HG02642 (cell line): ENCODE measurements around the gene NDUFA11.
"Not testable (repeated sequence)": the region's sequence is repeated elsewhere in the genome, so short reads cannot be mapped to it uniquely, and the experiment has no call there.

Experiments used
- ATAC-seq: cut with Tn5 transposase; IDR thresholded peaks from one replicate; pipeline ENCODE4 v1.9.1; 2021; ENCODE audit warnings: mild to moderate bottlenecking; ENCODE audit not compliant: unreplicated experiment, poor library complexity

The NDUFA11 gene

DNA sequence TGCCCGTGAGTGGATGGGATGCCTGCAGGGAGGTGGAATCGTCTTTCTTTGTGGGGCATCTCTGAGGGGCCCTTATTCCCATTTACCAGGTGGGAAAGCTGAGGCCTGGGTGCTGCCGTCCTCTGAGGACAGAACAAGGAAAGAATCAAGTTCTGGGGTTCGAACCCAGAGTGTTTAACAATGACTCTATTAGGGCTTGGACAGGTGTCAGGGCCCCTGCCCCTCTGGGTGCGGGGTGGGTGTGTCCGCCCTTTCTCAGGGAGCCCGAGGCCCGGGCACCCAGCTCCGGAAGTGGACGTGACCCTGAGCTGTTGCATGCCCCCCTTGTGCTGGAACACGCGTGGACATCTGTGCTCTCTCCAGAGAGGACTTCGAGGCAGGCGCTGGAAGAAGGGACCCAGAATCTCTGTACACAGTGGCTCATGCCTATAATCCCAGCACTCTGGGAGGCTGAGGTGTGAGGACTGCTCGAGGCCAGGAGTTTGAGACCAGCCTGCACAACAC, 10.8 kb downstream of the NDUFA11 start:
- no peak for ATAC-seq

DNA sequence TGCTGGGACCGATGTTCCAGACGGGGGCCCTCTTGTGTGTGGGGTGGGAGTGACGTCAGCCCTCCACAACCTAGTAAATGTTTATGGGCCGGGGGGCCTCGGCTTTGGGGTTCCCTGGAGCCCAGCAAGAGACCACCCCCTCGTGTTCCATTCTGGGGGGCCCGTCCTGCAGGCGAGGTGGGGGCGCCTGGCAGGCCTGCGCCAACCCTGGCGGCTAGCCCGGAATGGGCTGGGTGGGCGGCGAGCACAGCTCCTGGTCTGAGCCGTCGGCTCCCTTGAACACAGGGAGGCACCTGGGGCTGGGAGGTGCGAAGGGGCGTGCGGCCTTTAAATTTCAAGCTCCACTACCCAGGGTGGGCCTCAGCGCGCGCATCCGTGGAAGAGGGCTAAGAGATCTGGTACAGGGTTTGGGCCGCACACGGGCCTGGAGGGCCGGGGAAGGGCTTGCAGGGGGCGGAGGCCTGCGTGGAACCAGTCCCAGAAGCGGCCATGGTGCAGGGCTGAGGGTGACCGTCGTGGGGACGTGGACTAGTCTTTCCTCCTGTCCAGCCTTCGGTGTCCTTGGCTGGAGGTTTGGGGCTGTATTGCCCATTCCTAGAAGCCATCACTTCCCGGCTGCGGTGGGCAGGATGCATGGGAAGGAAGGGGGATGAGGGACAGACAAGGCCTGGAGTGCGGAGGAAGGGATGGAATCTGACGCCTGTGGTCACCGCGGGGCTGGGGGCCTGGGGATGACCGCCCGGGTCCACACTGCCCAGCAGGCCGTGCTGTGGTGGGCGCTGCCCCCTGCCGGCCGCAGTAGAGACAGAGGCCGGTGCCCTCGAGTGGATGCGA, 11.4 kb downstream of the NDUFA11 start:
- no peak for ATAC-seq

DNA sequence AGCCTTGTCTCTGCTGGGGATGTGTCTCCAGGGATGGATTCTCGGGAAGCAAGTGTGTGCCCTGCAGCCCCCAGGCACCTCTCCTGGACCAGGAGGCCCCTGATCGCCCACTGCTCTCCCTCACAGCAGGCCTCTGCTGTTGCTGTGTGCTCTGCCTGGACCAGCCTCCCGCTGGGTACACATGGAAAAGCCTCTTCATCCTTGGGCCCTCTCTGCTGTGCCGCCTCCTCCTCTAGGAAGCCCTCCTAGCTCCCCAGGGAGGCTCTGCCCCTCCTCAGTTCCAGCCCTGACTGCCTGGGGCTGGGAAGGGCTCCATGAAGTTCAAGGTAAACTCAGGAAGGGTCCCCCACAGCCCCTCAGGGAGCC, 12.0 kb downstream of the NDUFA11 start:
- ATAC-seq: no peak

DNA sequence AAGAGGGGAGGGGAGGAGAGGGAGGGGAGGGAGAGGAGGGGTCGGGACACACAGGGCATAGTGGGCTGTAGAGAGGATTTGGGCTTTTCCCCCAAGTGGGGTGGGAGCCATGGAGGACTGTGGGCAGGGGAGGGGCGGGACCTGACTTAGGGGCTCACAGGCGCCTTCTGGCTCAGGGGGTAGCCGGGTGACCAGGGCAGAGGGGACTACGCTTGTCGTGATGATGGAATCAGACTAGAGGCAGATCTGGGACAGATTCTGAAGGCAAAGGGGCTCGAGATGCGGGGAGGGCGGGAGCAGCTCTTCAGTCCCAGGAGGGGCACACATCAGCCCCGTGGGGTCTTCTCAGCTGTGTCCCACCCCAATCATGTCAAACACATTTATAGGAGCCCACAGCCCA, 13.5 kb downstream of the NDUFA11 start:
- no peak for ATAC-seq

DNA sequence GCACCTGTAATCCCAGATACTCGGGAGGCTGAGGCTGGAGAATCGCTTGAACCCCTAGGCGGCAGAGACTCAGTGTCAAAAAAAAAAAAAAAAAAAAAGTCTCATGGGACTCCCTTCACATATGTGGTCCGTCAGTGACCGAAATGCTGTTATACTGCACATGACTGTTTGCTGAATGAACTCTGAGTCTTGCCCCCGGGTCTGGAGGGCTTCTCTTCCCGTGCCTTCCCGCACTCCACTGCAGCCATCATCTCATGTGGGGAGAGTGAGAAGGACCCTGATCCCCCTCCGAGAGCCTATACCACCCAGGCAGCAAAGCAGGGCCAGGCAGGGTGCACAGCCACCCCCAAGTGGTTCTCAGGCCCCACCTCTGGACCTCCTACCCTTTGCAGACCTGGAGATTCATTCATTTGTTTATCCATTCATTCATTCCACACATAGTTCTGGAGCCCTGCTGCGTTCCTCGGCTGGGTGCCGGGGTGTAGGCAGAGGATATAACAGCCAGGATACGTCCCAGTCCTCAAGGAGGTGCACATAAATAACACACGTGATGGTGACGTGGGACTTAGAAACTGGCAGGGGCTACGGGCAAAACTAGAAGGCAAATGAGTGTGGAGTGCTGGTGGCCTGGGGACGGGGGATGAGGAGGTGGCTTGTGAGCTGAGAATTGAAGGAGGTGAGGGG, 14.2 kb downstream of the NDUFA11 start:
- ATAC-seq: no peak

DNA sequence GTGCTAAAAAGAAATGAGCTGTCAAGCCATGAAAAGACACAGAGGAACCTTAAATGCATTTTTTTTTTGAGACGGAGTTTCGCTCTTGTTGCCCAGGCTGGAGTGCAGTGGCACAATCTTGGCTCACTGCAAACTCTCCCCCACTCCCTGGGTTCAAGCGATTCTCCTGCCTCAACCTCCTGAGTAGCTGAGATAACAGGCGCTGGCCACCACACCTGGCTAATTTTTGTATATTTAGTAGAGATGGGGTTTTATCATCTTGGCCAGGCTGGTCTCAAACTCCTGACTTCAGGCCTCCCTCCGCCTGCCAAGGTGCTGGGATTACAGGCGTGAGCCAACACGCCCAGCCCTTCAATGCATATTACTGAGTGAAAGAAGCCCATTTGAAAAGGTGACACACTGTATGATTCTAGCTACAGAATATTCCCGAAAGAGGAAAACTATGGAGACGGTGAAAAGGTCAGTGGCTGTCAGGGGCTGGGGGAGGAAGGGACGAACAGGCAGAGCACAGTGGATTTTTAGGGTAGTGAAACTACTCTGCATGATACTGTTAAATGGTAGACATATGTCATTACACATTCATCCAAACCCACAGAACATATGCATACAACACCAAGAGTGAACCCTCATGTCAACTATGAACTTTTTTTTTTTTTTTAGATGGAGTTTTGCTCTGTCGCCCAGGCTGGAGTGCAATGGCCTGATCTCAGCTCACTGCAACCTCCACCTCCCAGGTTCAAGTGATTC, 19.4 kb downstream of the NDUFA11 start:
- ATAC-seq: not testable (repeated sequence)

DNA sequence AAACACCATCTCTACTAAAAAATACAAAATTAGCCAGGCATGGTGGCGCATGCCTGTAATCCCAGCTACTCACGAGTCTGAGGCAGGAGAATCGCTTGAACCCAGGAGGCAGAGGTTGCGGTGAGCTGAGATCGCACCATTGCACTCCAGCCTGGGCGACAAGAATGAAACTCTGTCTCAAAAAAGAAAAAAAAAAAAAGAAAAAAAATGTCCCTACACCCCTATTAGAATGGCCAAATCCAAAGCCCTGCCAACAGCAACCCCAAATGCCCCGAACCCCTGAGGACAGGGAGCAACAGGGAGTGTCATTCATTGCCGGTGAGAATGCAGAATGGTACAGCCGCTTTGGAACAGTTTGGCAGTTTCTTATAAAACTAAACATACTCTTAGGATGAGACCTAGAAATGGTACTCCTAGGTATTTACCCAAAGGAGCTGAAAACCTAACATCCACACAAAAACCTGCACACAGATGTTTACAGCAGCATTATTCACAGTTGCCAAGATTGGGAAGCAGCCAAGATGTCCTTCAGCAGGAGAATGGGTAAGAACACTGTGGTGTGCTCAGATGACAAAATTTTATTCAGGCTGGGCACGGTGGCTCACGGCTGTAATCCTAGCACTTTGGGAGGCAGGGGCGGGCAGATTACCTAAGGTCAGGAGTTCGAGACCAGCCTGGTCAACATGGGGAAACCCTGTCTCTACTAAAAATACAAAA, 20.3 kb downstream of the NDUFA11 start:
- not testable (repeated sequence) for ATAC-seq

DNA sequence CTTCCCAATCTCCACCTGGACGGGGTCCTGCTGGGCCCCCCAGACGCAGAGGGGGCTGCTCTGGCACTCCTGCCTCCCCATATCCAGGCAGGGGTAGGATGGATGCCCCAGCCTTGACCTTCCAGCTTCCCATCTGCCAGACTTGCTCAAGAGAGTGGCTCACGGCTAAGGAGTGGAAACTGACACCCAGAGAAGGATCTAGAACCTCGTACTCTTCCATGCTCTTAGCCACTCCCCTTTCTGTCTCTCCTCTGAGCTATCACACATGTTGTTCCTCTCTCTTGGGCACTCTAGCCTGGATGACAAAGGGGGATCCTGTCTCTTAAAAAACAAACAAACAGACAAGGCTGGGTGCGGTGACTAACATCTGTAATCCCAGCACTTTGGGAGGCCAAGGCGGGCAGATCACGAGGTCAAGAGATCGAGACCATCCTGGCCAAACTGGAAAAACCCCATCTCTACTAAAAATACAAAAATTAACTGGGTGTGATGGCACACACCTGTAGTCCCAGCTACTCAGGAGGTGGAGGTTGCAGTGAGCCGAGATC, 21.1 kb downstream of the NDUFA11 start:
- no peak for ATAC-seq

DNA sequence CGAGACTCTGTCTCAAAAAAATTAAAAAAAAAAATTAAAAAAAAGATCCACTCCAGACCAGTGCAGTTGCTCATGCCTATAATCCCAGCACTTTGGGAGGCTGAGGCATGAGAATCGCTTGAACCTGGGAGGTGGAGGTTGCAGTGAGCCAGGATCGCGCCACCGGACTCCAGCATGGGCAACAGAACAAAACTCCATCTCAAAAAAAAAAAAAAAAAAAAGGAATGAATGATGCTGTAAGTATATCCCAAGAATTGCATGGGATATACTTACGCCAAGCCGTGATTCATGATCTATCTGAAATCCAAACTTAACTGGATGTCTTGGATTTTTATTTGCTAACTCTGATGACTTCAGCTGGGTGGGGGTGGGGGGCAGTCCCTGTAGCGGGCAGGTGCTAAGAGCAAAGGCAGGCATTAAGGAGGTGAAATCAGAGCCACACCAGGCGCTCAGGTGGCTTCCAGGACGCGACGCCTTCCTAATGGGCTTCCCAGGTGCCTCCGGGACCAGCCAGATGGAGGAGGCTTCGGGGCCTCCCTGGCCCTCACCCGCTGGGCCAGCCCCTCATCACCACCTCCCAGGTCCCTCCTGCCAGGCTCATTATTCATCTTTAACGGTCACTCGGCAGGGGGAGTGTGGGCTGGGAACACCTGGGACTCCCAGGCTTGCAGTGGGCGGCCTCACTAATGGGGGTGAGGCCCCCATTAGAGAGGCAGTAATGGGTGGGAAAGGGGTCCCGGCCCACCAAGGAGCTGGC, 21.9 kb downstream of the NDUFA11 start:
- no peak for ATAC-seq

DNA sequence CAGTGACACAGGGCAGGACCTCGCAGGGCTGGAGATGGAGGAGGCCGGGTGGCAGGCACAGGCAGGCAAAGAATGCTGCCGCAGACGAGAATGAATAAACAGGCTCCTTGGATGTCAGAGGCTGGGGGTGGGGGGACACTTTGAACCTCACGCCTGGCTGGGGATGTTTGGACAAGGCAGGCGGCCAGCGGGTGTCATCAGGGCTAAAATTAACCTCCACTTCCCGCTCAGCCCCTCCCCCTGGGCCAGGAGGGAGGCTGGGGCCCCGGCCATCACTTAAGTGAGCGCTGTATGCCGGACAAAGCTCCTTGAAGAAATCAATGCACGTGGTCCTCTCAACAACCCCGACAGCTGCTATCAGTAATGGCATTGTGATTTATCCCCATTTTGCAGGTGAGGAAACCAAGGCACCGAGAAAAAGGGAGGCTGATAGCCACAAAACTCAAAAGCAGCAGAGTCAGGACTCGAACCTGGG, 22.9 kb downstream of the NDUFA11 start:
- no peak for ATAC-seq

DNA sequence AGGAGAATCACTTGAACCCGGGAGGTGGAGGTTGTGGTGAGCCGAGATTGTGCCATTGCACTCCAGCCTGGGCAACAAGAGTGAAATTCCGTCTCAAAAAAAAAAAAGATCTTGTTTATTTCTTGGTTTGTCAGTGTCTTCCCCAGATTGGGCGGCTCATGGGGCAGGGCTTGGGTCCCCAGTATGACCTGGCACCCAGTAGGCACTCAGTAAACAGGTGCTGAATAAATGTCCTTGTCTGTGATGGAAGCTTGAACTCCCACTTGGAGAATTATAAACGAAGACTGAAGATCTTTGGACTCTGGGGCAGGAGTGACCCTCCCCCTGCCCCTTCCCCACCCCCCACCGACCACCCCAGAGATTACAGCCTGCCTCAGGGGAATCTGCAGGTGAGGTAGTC, 23.4 kb downstream of the NDUFA11 start:
- ATAC-seq: no peak

DNA sequence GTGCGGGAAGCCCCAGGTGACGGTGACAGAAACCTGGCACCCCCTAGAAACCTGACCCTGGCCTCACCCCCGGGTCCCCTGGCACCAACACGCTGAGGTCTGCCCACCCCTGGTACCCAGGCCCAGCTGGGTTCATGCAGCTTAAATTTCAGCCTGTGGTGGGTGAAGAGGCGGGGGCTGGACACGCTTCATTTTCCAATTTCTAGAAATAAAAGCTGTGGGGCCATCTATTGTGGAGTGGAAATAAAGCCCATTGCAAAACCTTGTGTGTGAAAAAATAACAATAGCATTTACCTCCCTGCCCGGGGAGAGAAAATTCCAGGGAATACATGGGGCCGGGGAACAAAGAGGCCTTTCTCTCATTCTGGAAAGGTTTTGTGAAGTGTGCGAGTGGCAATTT, 25.7 kb downstream of the NDUFA11 start:
- no peak for ATAC-seq

DNA sequence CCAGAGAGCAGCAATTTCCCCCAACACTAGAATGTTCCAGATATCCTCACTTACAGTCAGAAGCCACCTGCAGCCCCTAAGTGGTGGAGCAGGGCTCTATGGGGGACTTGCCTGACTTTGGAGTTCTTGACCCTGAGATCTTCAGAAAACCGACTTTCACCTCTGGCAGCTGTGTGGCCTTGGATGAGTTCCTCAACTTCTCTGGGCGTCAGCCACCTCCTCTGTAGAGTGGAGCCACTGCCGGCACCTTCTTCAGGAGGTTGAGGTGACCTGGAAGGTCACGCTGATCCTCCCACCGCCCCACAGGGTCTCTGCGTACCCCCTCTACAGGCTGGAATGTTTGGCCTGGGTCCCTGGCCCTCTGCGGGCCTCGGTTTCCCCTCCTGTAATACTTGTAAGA, 26.2 kb downstream of the NDUFA11 start:
- ATAC-seq: no peak

DNA sequence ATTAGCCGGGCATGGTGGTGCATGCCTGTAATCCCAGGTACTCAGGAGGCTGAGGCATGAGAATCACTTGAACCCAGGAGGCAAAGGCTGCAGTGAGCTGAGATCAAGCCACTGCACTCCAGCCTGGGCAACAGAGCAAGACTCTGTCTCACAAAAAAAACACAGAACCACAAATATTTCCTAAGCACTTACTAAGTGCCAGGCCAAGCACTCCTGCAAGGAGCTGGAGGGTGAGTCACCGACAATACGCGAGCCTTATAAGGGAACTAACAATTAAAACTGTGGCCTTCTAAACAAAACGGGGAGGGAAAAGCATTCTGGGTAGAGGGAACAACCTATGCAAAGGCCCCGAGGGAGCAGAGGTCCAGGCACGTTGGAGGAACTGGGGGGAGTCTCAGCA, 29.1 kb downstream of the NDUFA11 start:
- not testable (repeated sequence) for ATAC-seq

DNA sequence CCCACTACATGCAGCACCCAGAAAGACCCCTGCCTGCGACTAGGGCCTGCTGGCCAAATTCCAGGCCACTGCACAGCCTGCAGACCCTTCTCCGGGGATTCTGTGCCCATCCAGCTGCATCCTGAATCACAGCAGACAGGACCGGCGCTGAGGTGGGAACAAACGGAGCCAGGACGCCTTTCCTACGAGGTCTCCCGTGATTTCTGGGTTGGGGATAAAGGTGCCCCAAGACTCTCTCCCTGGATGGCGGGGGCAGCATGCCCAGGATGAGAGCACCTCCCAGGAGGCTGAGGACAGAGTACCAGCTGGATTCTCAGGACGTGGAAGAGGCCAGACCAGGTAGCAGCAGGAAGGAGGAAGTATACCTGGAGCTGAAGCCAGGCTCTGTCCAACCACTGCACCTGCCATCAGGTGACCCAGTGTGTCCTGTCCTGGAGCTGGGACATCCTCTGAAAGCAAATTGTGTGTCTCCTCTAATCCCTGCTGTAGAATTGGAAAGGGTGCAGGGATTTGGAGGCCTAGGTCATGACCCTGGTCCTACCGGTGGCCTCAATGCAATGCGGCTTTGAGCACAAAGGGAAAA, 29.9 kb downstream of the NDUFA11 start:
- no peak for ATAC-seq

DNA sequence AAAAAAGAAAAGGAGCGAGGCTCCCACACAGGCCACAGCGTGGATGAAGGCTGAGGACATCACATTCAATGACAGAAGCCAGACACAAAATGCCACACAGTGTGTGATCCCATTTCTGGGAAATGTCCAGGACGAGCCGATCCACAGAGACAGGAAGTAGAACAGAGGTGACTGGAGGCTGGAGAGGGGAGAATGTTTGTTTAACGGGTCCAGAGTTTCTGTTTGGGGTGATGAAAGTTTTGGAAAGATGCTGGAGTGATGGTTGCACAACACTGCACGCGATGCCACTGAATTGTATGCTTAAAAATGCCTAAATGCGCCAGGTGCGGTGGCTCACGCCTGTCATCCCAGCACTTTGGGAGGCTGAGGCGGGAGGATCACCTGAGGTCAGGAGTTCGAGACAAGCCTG, 32.6 kb downstream of the NDUFA11 start:
- ATAC-seq: no peak

DNA sequence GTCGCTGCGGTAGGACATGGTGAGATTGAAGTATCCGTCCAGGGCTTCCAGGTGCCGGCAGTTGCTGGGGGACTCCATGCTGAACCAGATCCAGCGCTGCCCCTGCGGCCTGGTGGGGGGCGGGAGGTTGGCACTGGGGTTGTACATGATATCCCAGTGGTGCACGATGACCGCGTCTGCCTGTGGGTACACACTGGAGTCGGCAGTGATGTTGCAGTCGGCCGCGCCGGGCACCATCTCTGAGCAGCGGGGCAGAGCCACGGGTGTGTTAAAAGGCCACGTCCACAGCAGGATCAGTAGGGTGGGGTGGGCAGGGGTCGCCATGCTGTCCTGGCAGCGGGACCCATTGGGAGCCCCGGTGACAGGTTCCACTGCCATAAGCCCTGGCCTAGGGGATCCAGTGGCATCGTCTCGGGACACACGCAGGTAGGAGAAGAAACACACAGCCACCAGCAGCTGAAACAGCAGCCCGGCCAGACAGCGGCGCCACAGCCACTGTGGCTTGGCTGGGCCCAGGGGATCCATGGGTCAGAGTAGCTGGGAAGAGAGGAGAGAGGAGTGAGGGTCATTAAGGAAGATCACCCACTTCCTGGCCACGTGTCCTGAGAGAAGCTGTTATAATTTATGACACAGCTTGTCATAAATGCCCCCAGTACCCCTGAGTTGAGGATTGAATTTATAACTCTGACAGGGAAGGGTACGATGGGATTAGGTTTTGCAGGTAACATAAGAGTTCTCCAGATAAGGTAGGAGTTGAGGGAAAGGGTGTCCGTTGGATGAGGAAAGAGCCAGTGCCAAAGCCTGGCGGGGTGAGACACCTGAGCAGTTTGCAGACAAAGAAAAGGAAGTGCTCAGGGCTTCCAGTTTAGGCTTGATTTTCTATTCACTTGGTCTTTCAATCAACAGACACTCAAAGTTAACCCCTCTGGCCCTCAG, 36.1 kb downstream of the NDUFA11 start:
- no peak for ATAC-seq

DNA sequence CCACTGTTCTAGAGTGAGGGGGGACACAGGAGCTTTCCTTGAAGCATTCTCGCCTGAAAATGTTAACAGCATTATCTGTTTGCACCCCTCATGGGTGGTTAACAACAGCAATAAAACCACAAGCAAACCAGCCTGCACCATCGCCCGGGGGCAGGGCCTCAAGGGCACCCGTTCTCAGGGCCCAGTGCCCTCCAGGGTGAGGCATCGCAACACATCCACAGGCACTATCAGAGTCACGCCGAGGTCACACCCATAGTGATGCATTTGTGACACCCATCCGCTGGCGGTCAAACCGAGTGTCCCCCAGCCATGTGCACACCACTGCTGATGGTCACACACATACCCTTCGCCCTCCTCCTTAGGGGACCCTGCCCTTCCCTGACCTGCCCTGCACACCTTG, 37.8 kb downstream of the NDUFA11 start:
- no peak for ATAC-seq
